Testis (tissue), 3 donors: ENCODE measurements around the gene NOVA1. TPM values are rescaled to one million over a fixed set of nuclear protein-coding genes. Genes with fewer than 3 reads are reported as not detected.

ENCODE experiments used
- DNase-seq: peaks from one replicate; pipeline ENCODE4 v3.0.0-alpha.2; 2019
- H3K27ac ChIP-seq, 2 donors: fragments of 200-600 bp; sonication (generic); one replicate each; pipeline ENCODE4 v1.5.1; 2019
- H3K27me3 ChIP-seq: fragments of 200-600 bp; sonication (generic); one replicate; pipeline ENCODE4 v1.5.1; 2019
- H3K36me3 ChIP-seq: fragments of 200-600 bp; sonication (generic); one replicate; pipeline ENCODE4 v1.5.1; 2017; ENCODE audit warnings: low read depth; ENCODE audit errors: missing control alignments
- H3K4me1 ChIP-seq: fragments of 200-600 bp; sonication (generic); one replicate; pipeline ENCODE4 v1.5.1; 2019
- H3K4me3 ChIP-seq, 2 donors: fragments of 200-600 bp; sonication (generic); one replicate each; pipeline ENCODE4 v1.5.1; 2017 to 2019
- H3K9me3 ChIP-seq: fragments of 200-600 bp; sonication (generic); one replicate; pipeline ENCODE4 v1.5.1; 2017
- POLR2A ChIP-seq: fragments of 450-650 bp; IDR thresholded peaks from one replicate; pipeline ENCODE4 v1.6.1; 2017; ENCODE audit warnings: antibody characterized with exemption, mild to moderate bottlenecking, moderate library complexity
- WGBS, 2 donors: methylation state at CpG; one replicate each; pipeline ENCODE4 v1.1.5; 2018; 5-methylcytosine and 5-hydroxymethylcytosine counted together
- intact Hi-C: fragments of 100-400 bp; cut with DNase I; formaldehyde crosslinking; loops from one replicate; pipeline ENCODE4 v1.15.1; 2023; ENCODE audit warnings: low total_unique reads
- polyA plus RNA-seq: library from polyadenylated mRNA; stranded (reverse); fragments of 350-450 nt; fragmentation: Illumina TruSeq; extraction: RNeasy Lipid Tissue Mini Kit (QIAGEN cat#74804); gene quantifications from one replicate; pipeline ENCODE4 v1.2.3, GENCODE V29; 2014; ENCODE audit warnings: low read depth, low replicate concordance; ENCODE audit not compliant: insufficient read depth
- total RNA-seq, 2 donors: library from RNA; depleted of rRNA; stranded (reverse); fragments of >200 nt; gene quantifications; one replicate each; pipeline ENCODE4 v1.2.3, GENCODE V29; 2016
- TF ChIP-seq, protein P1 (sequence below), 3 experiments: fragments of 450-650 bp in 2 of 3; fragments of 200-600 bp in 1 of 3; sonication (generic) in 1 of 3; IDR thresholded peaks; one replicate each; pipeline ENCODE4 v1.5.1; 2016 to 2019; ENCODE audit warnings: antibody characterized with exemption in 3 of 3, mild to moderate bottlenecking in 2 of 3, moderate library complexity in 1 of 3

The NOVA1 gene
- total and polyA plus RNA-seq, 3 donors from 2014 or later, result 15.0 to 22.3 (median 15.5) TPM

- TF ChIP-seq, protein P1, sequence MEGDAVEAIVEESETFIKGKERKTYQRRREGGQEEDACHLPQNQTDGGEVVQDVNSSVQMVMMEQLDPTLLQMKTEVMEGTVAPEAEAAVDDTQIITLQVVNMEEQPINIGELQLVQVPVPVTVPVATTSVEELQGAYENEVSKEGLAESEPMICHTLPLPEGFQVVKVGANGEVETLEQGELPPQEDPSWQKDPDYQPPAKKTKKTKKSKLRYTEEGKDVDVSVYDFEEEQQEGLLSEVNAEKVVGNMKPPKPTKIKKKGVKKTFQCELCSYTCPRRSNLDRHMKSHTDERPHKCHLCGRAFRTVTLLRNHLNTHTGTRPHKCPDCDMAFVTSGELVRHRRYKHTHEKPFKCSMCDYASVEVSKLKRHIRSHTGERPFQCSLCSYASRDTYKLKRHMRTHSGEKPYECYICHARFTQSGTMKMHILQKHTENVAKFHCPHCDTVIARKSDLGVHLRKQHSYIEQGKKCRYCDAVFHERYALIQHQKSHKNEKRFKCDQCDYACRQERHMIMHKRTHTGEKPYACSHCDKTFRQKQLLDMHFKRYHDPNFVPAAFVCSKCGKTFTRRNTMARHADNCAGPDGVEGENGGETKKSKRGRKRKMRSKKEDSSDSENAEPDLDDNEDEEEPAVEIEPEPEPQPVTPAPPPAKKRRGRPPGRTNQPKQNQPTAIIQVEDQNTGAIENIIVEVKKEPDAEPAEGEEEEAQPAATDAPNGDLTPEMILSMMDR (IDR thresholded peaks at IDR 0.05), result no peak
- no peak for TF ChIP-seq POLR2A
- intact Hi-C loops, result no loop called here
- no peak for DNase-seq
- Histone ChIP-seq H3K36me3 (no peaks in the 10 kb centered on the region), H3K27ac (no peak overlapping the region), H3K4me1 (no peaks in the 10 kb centered on the region), H3K4me3 (no peak overlapping the region), H3K9me3 (no peaks in the 10 kb centered on the region), H3K27me3 (no peaks in the 10 kb centered on the region)
- WGBS, 2 donors, result 91 to 92% methylated on average over 7 of the region's 7 CpGs
Measured at GRCh38 chr14:26404927-26405326, 192.9 kb downstream of the NOVA1 start.

DNA sequence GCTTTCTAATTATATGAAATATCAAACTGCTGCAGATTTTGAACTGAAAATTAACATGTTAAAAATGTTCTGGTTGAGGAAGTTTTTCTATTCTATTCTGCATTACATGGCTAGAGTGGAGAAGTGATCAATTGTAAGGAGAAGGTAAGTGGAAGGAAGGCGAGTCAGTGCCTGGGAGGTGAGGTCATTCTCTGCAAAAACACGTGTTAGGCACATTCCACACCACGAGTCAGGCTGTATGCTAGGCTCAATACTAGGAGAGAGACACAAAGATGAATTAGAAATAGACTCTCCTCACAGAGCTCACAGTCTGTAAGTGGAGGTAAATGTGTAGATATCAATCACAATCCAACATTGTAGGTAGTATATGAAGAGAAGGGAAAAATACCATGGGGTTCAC is 194.1 kb downstream of the NOVA1 start:
- TF ChIP-seq POLR2A, result no peak
- TF ChIP-seq, protein P1 (IDR thresholded peaks at IDR 0.05), result no peak
- intact Hi-C loops, result no loop called here
- no peaks in the 10 kb centered on the region for H3K4me1 ChIP-seq

GRCh38 chr14:26402126-26402525 is 195.7 kb downstream of the NOVA1 start:
- no peaks in the 10 kb centered on the region for H3K36me3 ChIP-seq
- WGBS, 2 donors, result 82 to 87% methylated on average over 2 of the region's 2 CpGs
- no peak overlapping the region for H3K4me3 ChIP-seq
- no peak for DNase-seq
- H3K27ac ChIP-seq, result no peak overlapping the region
- TF ChIP-seq, protein P1 (IDR thresholded peaks at IDR 0.05), result no peak
- no peak for TF ChIP-seq POLR2A
- H3K27me3 ChIP-seq, result no peaks in the 10 kb centered on the region
- no peaks in the 10 kb centered on the region for H3K9me3 ChIP-seq
- no peaks in the 10 kb centered on the region for H3K4me1 ChIP-seq
- intact Hi-C loops, result no loop called here

More for the DNA sequence above, 194.1 kb downstream of the NOVA1 start:
- no peak overlapping the region for H3K4me3 ChIP-seq
- H3K27me3 ChIP-seq, result no peaks in the 10 kb centered on the region
- no peaks in the 10 kb centered on the region for H3K9me3 ChIP-seq
- H3K27ac ChIP-seq, result no peak overlapping the region
- WGBS, 2 donors, result 80% methylated on average over 3 of the region's 3 CpGs
- no peak for DNase-seq
- H3K36me3 ChIP-seq, result no peaks in the 10 kb centered on the region

DNA sequence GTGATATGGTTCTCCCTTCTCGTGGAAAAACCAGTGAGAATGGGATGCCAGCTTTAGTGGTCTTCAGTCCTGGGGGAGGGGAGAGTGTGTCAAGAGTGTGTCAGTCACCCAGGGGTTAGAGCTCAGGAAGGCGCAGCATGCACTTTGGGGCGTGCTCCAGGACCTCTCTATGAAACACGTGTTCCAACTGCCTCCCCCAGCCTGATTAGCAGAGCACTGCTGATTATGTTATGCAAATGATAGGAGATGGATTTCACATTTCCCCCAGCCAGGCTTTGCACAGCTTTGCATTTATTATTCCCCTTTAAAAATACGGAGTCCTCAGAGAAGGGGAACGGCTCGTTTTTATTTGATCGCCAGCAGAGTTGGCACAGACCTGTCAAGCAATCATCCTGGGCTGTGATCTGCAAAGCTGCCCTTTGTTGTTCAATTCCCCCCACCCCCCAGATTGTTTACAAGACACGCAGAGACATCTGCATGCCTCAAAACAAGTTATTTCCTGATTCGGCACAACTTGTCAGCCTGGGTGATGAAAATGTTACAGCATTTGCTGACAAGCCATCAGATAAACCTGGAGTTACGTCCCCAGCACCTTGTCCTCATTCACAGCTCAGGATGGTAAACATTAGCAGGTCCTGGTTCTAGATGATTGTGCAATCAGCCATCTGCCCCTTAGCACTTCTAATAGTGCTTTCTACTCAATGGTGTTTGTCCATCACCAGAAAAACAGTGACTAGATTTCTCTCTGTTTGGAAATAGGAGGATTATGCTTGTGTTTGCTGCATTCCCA is 196.5 kb downstream of the NOVA1 start:
- Histone ChIP-seq H3K36me3 (no peaks in the 10 kb centered on the region), H3K27me3 (no peaks in the 10 kb centered on the region), H3K4me3 (no peak overlapping the region), H3K4me1 (no peaks in the 10 kb centered on the region), H3K27ac (no peak overlapping the region), H3K9me3 (no peaks in the 10 kb centered on the region)
- TF ChIP-seq POLR2A, result no peak
- TF ChIP-seq, protein P1 (IDR thresholded peaks at IDR 0.05), result no peak
- intact Hi-C loops, result no loop called here
- WGBS, 2 donors, result 61% methylated on average over 10 to 11 of the region's 11 CpGs
- DNase-seq, result no peak

- Histone ChIP-seq H3K4me3 (no peak overlapping the region), H3K36me3 (no peaks in the 10 kb centered on the region), H3K27me3 (no peaks in the 10 kb centered on the region), H3K4me1 (no peaks in the 10 kb centered on the region), H3K9me3 (no peaks in the 10 kb centered on the region), H3K27ac (no peak overlapping the region)
- DNase-seq, result no peak
- TF ChIP-seq POLR2A, result no peak
- 68 to 80% methylated on average over 1 of the region's 1 CpG for WGBS, 2 donors
- intact Hi-C loops, result no loop called here
Measured at GRCh38 chr14:26400373-26400772, 197.5 kb downstream of the NOVA1 start.
